Aorta (tissue), 5 donors: ENCODE measurements around the gene DHRS2. TPM values are rescaled to one million over a fixed set of nuclear protein-coding genes. Genes with fewer than 3 reads are reported as not detected.
"Not testable (repeated sequence)": the region's sequence is repeated elsewhere in the genome, so short reads cannot be mapped to it uniquely, and the experiment has no call there.

Experiments
- ATAC-seq: fragments of 200-7000 bp; cut with Tn5 transposase; one replicate; pipeline ENCODE4 v1.9.1; 2022; ENCODE audit warnings: moderate library complexity; ENCODE audit not compliant: low FRiP score
- DNase-seq, 2 donors: peaks; one replicate each; pipeline ENCODE4 v3.0.0-alpha.2; 2020
- H3K27ac ChIP-seq, 2 donors: one replicate each; pipeline ENCODE4 v1.5.1; 2013; ENCODE audit warnings: low read length in 2 of 2, mild to moderate bottlenecking in 2 of 2, moderate library complexity in 2 of 2, control low read depth in 1 of 2, inconsistent platforms in 1 of 2, low read depth in 1 of 2
- H3K27me3 ChIP-seq, 2 donors: one replicate each; pipeline ENCODE4 v1.6.1; 2013; ENCODE audit warnings: control low read depth in 1 of 2, low read length in 1 of 2, mild to moderate bottlenecking in 1 of 2, moderate library complexity in 1 of 2; ENCODE audit not compliant: insufficient read depth in 2 of 2, control insufficient read depth in 1 of 2
- H3K36me3 ChIP-seq, 2 donors: one replicate each; pipeline ENCODE4 v1.6.1; 2013; ENCODE audit warnings: control low read depth in 1 of 2, low read length in 1 of 2, mild to moderate bottlenecking in 1 of 2; ENCODE audit not compliant: insufficient read depth in 2 of 2, control insufficient read depth in 1 of 2
- H3K4me1 ChIP-seq, 2 donors: one replicate each; pipeline ENCODE4 v1.6.1; 2013; ENCODE audit warnings: low read length in 2 of 2, control low read depth in 1 of 2, mild to moderate bottlenecking in 1 of 2, moderate library complexity in 1 of 2; ENCODE audit not compliant: insufficient read depth in 2 of 2, control insufficient read depth in 1 of 2
- H3K4me3 ChIP-seq, 2 donors: one replicate each; pipeline ENCODE4 v1.5.1; 2013; ENCODE audit warnings: low read length in 2 of 2, control low read depth in 1 of 2, mild to moderate bottlenecking in 1 of 2
- H3K9me3 ChIP-seq: one replicate; pipeline ENCODE4 v1.6.1; 2013; ENCODE audit warnings: mild to moderate bottlenecking, low read length; ENCODE audit not compliant: control insufficient read depth
- WGBS, 2 donors: extraction: QIAGEN DNeasy Blood & Tissue Kit; methylation state at CpG; one replicate each; pipeline ENCODE4 v1.1.7; 2013; 5-methylcytosine and 5-hydroxymethylcytosine counted together
- intact Hi-C, 2 donors: fragments of 100-400 bp; cut with DNase I; formaldehyde crosslinking; loops; one replicate each; pipeline versions ENCODE4 v1.14.2 to v1.15.0; 2022
- polyA plus RNA-seq, 2 donors: library from polyadenylated mRNA; stranded (reverse); fragments of 200-250 nt; gene quantifications; one replicate each; pipeline ENCODE4 v1.2.3, GENCODE V29; 2013
- total RNA-seq, 2 donors: library from RNA; stranded (reverse); fragmentation: NEBNext Ultra II Directional; extraction: Animal tissue kit (Norgen Biotek cat#: 25700); gene quantifications; one replicate each; pipeline ENCODE4 v1.2.1, GENCODE V29; 2021
- donor health status: healthy with polysubstance abuse.
- donor health status: Bipolar disorder and iron deficiency.
- donor health status: DM: no; HTN: no; CAD: no.
- donor health status: DM: no; HTN: no; CAD: no.
- donor health status: DM: yes; HTN: yes; CAD: no.

The DHRS2 gene
- total and polyA plus RNA-seq, 4 donors = 0.18 TPM; not detected in 3

DNA sequence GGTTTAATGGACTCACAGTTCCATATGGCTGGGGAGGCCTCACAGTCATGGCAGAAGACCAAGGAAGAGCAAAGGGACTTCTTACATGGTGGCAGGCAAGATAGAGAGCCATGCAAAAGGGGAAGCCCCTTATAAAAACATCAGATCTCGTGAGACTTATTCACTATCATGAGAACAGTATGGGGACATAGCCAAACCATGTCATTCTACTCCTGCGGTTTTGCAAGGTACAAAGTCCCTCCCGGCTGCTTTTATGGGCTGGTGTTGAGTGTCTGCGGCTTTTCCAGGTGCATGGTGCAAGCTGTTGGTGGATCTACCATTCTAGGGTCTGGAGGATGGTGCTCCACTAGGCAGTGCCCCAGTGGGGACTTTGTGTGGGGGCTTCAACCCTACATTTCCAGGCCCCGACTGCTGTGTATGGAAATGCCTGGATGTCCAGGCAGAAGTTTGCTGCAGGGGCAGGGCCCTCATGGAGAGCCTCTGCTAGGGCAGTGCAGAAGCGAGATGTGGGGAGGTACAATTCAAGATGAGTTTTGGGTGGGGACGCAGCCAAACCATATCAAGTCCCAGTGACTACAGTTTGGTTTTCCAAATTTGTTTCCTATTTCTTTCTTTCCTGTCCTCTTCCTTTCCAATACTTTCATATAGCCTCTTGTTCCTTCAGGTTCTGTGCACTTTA lies 26.6 kb upstream of the DHRS2 start:
- H3K27ac ChIP-seq, ATAC-seq, H3K4me3 ChIP-seq, H3K4me1 ChIP-seq, H3K36me3 ChIP-seq, DNase-seq, H3K9me3 ChIP-seq, intact Hi-C loops, H3K27me3 ChIP-seq: not testable (repeated sequence)
- 61 to 64% methylated on average over 7 of the region's 7 CpGs for WGBS, 2 donors

DNA sequence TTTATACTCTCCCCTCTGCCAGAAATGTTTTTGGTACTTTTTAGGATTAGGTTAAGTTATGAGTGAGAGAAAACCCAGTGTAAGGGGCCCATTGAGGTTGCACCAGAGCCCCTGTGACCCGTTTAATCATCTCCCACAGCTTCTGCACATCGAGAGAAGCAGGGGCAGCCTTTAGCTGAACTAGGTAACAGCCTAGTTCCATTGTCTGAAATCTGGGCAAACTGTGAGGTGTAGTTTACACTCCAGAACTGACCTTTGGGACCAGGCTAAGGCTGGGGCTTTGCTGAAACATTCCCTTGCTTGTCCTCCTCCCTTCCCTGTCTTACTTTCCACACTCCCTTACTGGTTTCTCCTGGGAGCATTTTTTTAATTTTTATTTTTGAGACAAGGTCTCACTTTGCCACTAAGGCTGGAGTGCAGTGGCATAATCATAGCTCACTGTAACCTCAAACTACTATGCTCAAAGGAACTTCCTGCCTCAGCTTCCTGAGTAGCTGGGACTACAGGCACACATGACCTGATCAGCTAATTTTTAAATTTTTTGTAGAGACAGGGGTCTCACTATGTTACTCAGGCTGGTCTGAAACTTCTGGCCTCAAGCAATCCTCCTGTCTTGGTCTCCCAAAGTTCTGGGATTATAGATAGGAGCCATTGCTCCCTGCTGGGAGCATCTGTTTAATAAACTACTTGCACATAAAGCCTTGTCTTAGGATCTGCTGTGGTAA lies 25.9 kb upstream of the DHRS2 start:
- WGBS, 2 donors = 58 to 68% methylated on average over 2 of the region's 2 CpGs
- no peak overlapping the region for H3K27ac ChIP-seq
- H3K9me3 ChIP-seq = no peaks in the 10 kb centered on the region
- no peak overlapping the region for H3K4me3 ChIP-seq
- H3K27me3 ChIP-seq = no peaks in the 10 kb centered on the region
- ATAC-seq (no peak), DNase-seq (no peak)
- intact Hi-C loops = no loop called here
- no peaks in the 10 kb centered on the region for H3K4me1 ChIP-seq
- no peaks in the 10 kb centered on the region for H3K36me3 ChIP-seq

DNA sequence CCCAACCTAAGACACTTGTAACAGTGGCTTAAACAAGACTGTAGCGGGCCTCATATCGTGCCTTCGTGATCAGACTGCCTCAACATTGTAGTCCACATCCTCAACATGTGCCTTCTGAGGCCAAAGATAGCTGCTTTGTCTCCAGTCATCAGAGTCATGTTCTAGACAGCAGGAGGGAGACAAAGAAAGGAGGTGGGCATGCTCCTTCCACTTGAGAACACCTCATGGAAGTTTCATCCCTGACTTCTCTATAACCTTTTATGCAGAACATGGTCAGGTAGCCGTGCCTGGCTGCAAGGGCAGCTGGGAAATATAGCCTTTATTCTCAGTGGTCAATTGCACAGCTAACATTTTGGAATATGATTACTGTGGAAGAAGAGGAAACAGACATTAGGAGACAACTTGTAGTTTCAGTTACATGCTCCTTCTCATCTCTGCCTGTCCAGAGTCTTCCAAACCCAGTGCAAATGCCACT lies 25.3 kb upstream of the DHRS2 start:
- Histone ChIP-seq H3K27me3 (no peaks in the 10 kb centered on the region), H3K36me3 (no peaks in the 10 kb centered on the region), H3K27ac (no peak overlapping the region), H3K4me1 (no peaks in the 10 kb centered on the region), H3K4me3 (no peak overlapping the region), H3K9me3 (no peaks in the 10 kb centered on the region)
- ATAC-seq (no peak), DNase-seq (no peak)
- 53 to 58% methylated on average over 4 of the region's 4 CpGs for WGBS, 2 donors
- intact Hi-C loops = no loop called here

DNA sequence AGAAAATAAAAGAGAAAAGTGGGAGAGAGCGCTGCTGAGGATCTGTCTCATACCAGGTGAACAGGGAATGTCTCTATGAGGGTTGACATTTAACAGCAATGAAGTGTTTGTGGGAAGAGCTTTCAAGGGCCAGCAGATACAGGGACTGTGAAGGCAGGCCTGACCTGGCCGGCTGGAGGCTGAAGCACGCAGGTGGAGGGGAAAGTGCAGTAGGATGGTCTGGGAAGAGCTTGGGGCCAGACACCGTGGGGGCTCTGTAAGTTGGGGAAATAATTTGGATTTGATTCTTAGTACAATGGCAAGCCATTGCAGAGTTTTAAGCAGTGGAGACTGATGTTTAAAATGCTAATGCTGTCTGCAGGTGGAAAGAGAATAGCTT lies 23.8 kb upstream of the DHRS2 start:
- Histone ChIP-seq H3K4me3 (no peak overlapping the region), H3K36me3 (no peaks in the 10 kb centered on the region), H3K4me1 (no peaks in the 10 kb centered on the region), H3K9me3 (no peaks in the 10 kb centered on the region), H3K27me3 (no peaks in the 10 kb centered on the region), H3K27ac (no peak overlapping the region)
- DNase-seq = no peak
- WGBS, 2 donors = 75 to 77% methylated on average over 4 of the region's 4 CpGs
- intact Hi-C loops = no loop called here
- no peak for ATAC-seq

DNA sequence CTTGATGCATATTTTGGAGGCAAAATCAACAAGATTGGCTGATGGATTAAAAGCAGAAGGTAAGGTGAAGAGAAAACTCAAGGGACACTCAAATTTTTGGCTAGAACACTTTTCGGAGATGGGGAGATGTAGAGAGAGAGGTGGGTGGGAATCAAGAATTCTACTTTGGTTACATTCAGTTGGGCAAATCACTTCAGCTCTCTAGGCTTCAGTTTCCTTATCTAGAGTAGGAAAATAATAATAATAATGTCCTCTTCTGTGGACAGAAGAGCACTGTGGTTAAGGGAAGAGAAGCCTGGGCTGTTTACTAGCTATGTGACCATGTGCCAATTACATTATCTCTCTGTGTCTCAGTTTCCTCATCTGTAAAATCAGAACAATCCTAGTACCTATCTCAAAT lies 23.4 kb upstream of the DHRS2 start:
- 88 to 97% methylated on average over 1 of the region's 1 CpG for WGBS, 2 donors
- no peak for DNase-seq

DNA sequence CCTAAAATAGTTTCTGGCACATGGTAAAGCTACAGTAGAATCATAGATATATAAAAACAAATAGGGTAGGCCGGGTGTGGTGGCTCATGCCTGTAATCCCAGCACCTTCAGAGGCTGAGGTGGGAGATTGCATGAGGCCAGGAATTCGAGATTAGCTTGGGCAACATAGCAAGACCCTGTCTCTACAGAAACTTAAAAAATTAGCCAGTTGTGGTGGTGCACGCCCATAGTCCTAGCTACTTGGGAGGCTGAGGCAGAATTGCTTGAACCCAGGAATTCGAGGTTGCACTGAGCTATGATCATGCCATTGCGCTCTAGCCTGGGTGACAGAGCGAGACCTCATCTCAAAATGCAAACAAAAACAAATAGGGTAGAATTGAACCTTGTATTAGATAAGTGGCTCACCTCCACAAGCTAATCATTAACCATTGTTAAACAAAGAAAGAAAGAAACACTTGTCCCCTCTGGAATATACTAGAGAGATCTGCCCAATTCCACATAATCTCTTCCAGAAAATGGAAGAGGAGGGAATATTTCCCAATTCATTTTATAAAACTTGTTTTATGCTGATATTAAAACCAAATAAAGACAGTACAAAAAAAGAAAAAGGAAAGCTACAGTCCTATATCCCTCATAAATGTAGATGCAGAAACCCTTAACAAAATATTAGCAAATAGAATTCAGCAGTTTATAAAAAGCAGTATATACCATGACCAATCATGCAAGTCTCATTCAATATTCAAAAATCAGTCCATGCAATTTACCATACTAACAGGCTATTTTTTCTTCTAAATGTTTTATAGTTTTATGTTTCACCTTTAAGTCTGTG lies 22.7 kb upstream of the DHRS2 start:
- no peak for ATAC-seq
- no peaks in the 10 kb centered on the region for H3K9me3 ChIP-seq
- H3K27ac ChIP-seq = no peak overlapping the region
- no peak for DNase-seq
- WGBS, 2 donors = 74 to 83% methylated on average over 6 of the region's 6 CpGs
- H3K4me3 ChIP-seq = no peak overlapping the region
- intact Hi-C loops = no loop called here
- no peaks in the 10 kb centered on the region for H3K36me3 ChIP-seq
- H3K27me3 ChIP-seq = no peaks in the 10 kb centered on the region
- no peaks in the 10 kb centered on the region for H3K4me1 ChIP-seq

More for the DNA sequence above, 23.4 kb upstream of the DHRS2 start:
- H3K9me3 ChIP-seq = no peaks in the 10 kb centered on the region
- H3K4me1 ChIP-seq = no peaks in the 10 kb centered on the region
- no peak for ATAC-seq
- H3K4me3 ChIP-seq = no peak overlapping the region
- no peaks in the 10 kb centered on the region for H3K36me3 ChIP-seq
- no peaks in the 10 kb centered on the region for H3K27me3 ChIP-seq
- intact Hi-C loops = no loop called here
- no peak overlapping the region for H3K27ac ChIP-seq

DNA sequence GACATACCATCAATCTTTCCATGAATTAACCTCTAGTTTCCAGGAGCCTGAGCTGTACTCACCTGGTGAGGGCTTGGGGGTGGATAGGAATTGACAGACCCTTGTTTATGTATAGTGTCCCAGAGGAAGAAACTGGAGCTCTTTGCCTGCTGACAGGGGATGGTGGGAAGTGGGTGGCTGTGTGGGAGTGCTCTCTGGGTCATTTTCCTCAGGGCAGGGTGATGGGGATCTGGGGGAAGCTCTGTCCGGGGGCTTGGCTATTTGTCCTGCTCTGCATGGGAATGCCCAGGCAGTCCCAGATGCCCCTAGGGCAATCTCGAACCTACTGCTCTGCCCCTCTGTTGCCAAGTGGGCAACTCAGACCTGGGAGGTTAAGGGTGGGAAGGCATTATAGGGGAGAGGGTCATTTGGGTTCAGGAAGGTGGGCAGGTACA lies 21.8 kb upstream of the DHRS2 start:
- Histone ChIP-seq H3K4me3 (no peak overlapping the region), H3K27me3 (no peaks in the 10 kb centered on the region), H3K4me1 (no peaks in the 10 kb centered on the region), H3K27ac (no peak overlapping the region), H3K36me3 (no peaks in the 10 kb centered on the region), H3K9me3 (no peaks in the 10 kb centered on the region)
- DNase-seq (no peak), ATAC-seq (no peak)
- intact Hi-C loops = no loop called here
- 44 to 48% methylated on average over 2 of the region's 2 CpGs for WGBS, 2 donors

DNA sequence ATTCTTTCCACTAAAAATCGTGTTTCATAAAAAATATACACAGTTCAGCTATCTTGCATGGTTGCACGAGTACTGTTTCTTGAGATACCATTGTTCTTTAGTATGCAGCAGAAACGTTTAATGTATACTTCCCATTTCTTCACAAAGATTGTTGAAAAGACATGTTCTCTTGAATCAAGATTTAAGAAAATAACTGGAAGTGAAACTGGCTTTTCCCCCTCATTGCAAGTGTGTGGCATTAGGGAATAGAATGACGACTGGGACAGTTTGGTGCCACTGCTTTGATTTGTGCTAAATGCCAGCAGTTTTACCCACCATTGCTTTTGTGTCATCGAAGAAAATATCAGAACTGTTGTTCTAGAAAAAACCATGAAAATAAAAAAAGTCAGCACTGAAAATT lies 20.3 kb upstream of the DHRS2 start:
- intact Hi-C loops = no loop called here
- 43 to 44% methylated on average over 5 of the region's 5 CpGs for whole genome bisulfite sequencing, 2 donors
- H3K36me3 ChIP-seq = no peaks in the 10 kb centered on the region
- no peaks in the 10 kb centered on the region for H3K4me1 ChIP-seq
- DNase-seq = no peak
- H3K9me3 ChIP-seq = no peaks in the 10 kb centered on the region
- no peak overlapping the region for H3K27ac ChIP-seq
- no peaks in the 10 kb centered on the region for H3K27me3 ChIP-seq
- no peak overlapping the region for H3K4me3 ChIP-seq
- ATAC-seq = no peak
